Prostate gland (tissue), 1 donor: ENCODE measurements around the gene LRRC36.

Source experiments
- POLR2A ChIP-seq: fragments of 450-650 bp; IDR thresholded peaks from one replicate; pipeline ENCODE4 v1.6.1; 2016; ENCODE audit warnings: antibody characterized with exemption, mild to moderate bottlenecking
- POLR2AphosphoS5 ChIP-seq: sonication (generic); formaldehyde crosslinking; IDR thresholded peaks from one replicate; pipeline ENCODE4 v1.6.1; 2017; ENCODE audit warnings: antibody characterized with exemption

DNA sequence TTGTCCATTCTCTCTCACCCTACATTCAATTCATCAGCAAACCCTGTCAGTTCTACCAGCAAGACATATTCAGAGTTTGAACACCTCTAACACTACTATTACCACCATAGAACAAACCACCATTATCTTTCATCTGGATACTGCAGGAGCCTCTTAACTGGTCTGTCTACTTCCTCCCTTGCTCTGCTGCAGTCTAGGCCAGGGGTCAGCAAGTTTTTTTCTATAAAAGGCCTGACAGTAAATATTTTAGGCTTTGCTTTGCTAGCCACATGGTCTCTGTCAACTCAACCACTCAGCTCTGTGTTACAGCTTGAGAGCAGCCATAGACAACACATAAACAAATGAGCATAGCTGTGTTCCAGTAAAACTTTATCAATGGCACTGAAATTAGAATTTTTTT, 13.9 kb upstream of the LRRC36 start:
- TF ChIP-seq POLR2AphosphoS5 (no peak), POLR2A (no peak)
